ENCODE measurements around the gene ZNF536.

The ZNF536 gene

GRCh38 chr19:30386551-30387143 lies 14.5 kb downstream of the ZNF536 start:
- no peak for DNase-seq (ENCODE audit: low read depth)
- H3K4me3 ChIP-seq (ENCODE audit: low read depth, low read length), result no peak overlapping the region
- no peak for TF ChIP-seq CTCF (conservative IDR thresholded peaks at IDR 0.05; ENCODE audit: low read depth, low read length)

GRCh38 chr19:30387311-30388115 lies 15.3 kb downstream of the ZNF536 start:
- H3K4me3 ChIP-seq (ENCODE audit: low read depth, low read length), result no peak overlapping the region
- no peak for TF ChIP-seq CTCF (conservative IDR thresholded peaks at IDR 0.05; ENCODE audit: low read depth, low read length)
- DNase-seq (ENCODE audit: low read depth), result no peak

- no peak for TF ChIP-seq CTCF (conservative IDR thresholded peaks at IDR 0.05; ENCODE audit: low read depth, low read length)
- H3K4me3 ChIP-seq (ENCODE audit: low read depth, low read length), result no peak overlapping the region
- no peak for DNase-seq (ENCODE audit: low read depth)
Observed at GRCh38 chr19:30388327-30388726, 16.1 kb downstream of the ZNF536 start.

- DNase-seq (ENCODE audit: low read depth), result no peak
- TF ChIP-seq CTCF (conservative IDR thresholded peaks at IDR 0.05; ENCODE audit: low read depth, low read length), result no peak
- H3K4me3 ChIP-seq (ENCODE audit: low read depth, low read length), result no peak overlapping the region
Observed at GRCh38 chr19:30388819-30389218, 16.6 kb downstream of the ZNF536 start.

GRCh38 chr19:30390356-30390988 lies 18.3 kb downstream of the ZNF536 start:
- DNase-seq (ENCODE audit: low read depth), result no peak
- H3K4me3 ChIP-seq (ENCODE audit: low read depth, low read length), result no peak overlapping the region
- TF ChIP-seq CTCF (conservative IDR thresholded peaks at IDR 0.05; ENCODE audit: low read depth, low read length), result no peak

- TF ChIP-seq CTCF (conservative IDR thresholded peaks at IDR 0.05; ENCODE audit: low read depth, low read length), result no peak
- DNase-seq (ENCODE audit: low read depth), result no peak
- H3K4me3 ChIP-seq (ENCODE audit: low read depth, low read length), result no peak overlapping the region
Observed at GRCh38 chr19:30391052-30391451, 18.9 kb downstream of the ZNF536 start.
